PC-9 (cell line): ENCODE results near the gene SRBD1.

Experiments
- EZH2 ChIP-seq: fragments of 200-600 bp; sonication (generic); IDR thresholded peaks from 2 replicates; pipeline ENCODE4 v1.8.0; 2017; ENCODE audit warnings: antibody characterized with exemption, low read depth
- TF ChIP-seq, protein P1 (sequence below): fragments of 200-600 bp; sonication (generic); conservative IDR thresholded peaks from 2 replicates; pipeline ENCODE4 v1.6.1; 2017; ENCODE audit warnings: mixed run types, antibody characterized with exemption, mild to moderate bottlenecking, moderate library complexity

DNA sequence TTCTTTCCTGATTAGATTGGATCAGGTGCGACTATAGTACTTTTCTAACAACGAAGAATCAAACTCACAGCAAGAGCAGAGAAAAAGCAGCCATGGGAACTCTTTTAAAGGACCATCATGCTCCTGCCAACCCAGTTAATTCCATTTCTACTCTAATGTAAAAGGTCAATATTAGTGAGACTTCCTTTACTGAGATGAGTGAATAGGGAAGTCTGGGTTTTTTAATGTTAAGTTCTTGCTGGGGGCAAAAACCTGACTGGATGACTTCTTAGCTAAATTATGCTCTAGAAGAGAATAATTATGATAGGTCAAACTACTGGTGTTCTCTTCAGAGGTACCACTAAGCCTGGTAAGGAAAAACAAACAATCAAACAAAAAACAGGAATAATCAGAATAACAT lies 8.4 kb downstream of the SRBD1 start:
- TF ChIP-seq, protein P1, sequence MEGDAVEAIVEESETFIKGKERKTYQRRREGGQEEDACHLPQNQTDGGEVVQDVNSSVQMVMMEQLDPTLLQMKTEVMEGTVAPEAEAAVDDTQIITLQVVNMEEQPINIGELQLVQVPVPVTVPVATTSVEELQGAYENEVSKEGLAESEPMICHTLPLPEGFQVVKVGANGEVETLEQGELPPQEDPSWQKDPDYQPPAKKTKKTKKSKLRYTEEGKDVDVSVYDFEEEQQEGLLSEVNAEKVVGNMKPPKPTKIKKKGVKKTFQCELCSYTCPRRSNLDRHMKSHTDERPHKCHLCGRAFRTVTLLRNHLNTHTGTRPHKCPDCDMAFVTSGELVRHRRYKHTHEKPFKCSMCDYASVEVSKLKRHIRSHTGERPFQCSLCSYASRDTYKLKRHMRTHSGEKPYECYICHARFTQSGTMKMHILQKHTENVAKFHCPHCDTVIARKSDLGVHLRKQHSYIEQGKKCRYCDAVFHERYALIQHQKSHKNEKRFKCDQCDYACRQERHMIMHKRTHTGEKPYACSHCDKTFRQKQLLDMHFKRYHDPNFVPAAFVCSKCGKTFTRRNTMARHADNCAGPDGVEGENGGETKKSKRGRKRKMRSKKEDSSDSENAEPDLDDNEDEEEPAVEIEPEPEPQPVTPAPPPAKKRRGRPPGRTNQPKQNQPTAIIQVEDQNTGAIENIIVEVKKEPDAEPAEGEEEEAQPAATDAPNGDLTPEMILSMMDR = no peak
- TF ChIP-seq EZH2 = no peak
